Muscle of arm (tissue), 12 donors: Measurements from ENCODE around the gene ARHGAP26. TPM values are rescaled to one million over a fixed set of nuclear protein-coding genes. Genes with fewer than 3 reads are reported as not detected.
"Not testable (repeated sequence)": the region's sequence is repeated elsewhere in the genome, so short reads cannot be mapped to it uniquely, and the experiment has no call there.

Experiments used
- DNase-seq: peaks from one replicate; pipeline ENCODE4 v3.0.0-alpha.2; 2013
- polyA plus RNA-seq, 12 donors: library from polyadenylated mRNA; unstranded; fragments of 120-200 nt; gene quantifications; one replicate each; pipeline ENCODE4 v1.2.1, GENCODE V29; 2013; ENCODE audit not compliant: insufficient read length in 12 of 12

ARHGAP26 gene
- polyA plus RNA-seq, 12 donors, result 12.3 to 34.1 (median 15.8) TPM; not detected in 1

- no peak for DNase-seq
Observed at GRCh38 chr5:142958944-142959682, 188.9 kb downstream of the ARHGAP26 start.

- DNase-seq, result no peak
Observed at GRCh38 chr5:142959683-142960657, 189.8 kb downstream of the ARHGAP26 start.

- no peak for DNase-seq
Observed at GRCh38 chr5:142961440-142962173, 191.4 kb downstream of the ARHGAP26 start.

DNA sequence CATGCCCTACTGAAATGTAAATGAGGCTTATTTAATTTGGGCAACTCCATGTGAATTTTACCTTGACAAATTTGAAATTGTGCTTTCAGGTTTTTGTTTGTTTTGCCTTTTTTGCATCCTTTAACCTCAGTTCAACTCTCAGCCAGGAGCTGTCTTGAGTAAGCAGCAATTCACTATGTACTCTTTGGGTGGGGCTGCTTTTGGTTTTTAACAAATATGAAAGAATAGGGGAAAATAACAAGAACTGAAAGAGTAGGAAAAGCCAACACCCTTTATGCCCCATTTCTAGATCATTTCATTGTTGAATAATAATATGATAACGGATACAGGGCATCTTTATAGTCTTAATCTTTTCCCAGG lies 192.0 kb downstream of the ARHGAP26 start:
- DNase-seq, result no peak

DNA sequence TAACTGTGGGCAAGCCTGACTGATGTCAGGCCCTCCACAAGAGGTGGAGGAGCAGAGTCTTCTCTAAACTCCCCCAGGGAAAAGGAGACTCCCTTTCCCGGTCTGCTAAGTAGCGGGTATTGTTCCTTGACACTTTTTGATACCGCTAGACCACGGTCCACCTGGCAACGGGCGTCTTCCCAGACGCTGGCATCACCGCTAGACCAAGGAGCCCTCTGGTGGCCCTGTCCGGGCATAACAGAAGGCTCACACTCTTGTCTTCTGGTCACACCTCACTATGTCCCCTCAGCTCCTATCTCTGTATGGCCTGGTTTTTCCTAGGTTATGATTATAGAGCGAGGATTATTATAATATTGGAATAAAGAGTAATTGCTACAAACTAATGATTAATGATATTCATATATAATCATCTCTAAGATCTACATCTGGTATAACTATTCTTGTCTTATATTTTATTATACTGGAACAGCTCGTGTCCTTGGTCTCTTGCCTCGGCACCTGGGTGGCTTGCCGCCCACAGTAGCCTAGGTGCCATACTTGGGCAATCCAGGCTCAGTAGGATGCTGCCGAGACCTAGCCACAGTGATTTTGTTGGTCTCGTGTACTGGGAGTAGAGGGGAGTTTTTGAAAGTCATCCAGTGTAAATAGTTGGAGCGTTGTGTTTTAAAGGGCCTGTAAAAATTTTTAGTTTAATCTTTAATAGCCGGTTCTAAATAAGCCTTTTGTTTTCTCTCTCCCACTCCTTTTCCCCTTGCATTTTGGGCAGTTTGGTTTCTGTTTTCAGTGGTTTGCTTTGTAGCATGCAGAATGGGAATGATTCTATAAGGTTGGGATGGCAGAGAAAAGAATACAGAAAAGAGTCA lies 195.3 kb downstream of the ARHGAP26 start:
- DNase-seq, result not testable (repeated sequence)

GRCh38 chr5:142966121-142966420 lies 195.9 kb downstream of the ARHGAP26 start:
- DNase-seq, result no peak

GRCh38 chr5:142969186-142969585 lies 199.0 kb downstream of the ARHGAP26 start:
- no peak for DNase-seq

DNA sequence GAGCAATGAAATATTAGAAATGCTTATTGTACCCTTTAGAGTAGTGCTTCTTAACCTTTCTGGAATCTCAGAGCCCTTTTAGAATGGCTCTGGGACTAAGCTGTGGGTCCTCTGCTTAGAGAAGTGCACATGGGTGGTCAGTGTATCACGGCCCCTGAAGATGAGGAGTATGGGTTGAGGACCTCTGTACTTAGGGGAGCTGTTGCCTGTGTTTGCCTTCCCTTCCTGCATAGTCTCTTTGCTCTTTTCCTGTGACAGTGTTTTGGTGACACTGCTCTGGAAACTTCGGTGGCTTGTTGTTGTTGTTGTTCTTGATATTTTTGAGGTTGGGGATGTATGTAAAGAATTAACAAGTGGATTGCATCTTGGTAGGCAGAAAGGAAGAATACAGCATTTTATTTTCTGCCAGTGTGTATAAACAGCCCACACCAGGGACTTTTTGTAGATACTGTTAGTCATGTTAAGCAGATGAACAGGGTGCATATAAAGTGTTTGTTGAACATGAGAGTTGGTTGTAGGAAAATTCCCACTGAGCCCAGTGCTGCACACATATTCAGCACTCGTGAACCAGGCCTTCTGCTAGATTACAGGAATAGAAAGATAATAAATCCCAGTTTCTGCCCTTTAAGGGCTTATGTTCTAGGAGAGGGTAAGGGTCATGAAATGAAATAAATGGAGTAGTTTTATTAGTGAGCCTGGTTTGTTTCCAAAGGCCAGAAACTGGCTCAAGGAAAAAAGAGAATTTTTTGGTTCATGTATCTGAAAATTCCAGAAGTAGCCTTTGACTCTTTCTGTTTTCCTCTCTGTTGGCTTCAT lies 199.7 kb downstream of the ARHGAP26 start:
- DNase-seq, result no peak

DNA sequence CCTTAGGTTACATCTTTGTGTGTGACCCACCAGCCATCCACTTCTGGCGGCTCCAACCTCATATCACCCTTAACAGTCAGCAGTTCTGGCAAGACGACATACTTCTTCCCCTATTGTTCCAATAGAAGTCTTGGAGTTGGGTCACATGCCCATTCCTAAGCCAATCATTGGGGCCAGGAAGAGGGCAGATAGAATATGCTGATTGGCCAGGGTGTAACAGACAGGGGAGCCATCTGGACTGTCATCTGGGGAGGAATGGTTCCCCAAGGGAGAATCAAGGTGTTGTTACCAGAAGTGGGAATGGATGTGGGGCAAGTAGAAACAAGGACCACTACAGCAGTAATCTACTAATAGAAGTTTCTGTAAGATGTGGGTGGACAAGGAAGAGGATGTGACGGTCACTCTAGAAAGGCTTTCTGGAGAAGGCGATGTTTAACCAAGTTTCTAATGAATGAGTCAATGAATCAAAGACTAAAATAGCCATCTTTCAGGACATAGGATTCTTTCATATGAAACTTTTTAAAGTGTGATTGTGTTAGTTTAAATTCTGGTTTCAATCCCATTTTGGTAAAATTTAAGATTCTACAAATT lies 200.4 kb downstream of the ARHGAP26 start:
- DNase-seq, result no peak

GRCh38 chr5:142971303-142972013 lies 201.3 kb downstream of the ARHGAP26 start:
- no peak for DNase-seq

- DNase-seq, result no peak
Observed at GRCh38 chr5:142972064-142972570, 201.9 kb downstream of the ARHGAP26 start.

DNA sequence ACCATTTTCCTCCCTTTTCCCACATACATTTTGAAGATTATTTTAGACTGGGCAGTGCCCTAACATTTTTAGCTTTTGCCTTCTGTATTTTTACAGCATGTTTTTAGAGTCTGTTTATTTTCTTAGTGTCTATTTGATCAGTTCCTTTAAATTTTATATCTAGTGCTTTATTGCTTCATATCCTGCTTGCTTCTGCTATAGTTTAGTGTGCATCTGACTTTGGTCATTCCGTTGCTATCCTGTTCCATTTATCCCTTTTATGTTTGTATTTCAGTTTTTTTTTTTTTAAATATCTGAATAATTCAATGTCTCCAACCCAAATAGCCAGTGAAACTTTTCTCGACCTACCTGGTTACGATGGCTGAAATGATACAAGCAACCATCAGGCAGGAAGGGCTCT lies 203.8 kb downstream of the ARHGAP26 start:
- no peak for DNase-seq

DNA sequence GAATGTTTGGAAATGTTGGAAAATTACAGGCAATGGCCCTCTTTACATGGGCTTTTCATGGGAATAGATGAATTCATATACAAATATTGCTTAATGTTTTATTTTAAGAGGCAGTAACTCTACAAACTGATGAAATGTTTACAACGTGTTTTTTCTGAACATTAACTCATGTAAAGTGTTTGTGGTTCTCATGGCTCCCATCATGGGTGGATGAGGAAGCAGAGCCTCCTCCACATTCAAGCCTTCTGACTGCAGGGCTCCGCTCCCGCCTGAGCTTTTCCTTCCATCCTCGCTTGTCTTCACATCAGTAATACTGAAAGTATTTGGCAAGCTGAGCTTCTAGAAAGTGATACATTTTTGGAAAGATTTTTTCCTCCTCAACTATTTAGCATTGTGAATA lies 204.2 kb downstream of the ARHGAP26 start:
- no peak for DNase-seq

DNA sequence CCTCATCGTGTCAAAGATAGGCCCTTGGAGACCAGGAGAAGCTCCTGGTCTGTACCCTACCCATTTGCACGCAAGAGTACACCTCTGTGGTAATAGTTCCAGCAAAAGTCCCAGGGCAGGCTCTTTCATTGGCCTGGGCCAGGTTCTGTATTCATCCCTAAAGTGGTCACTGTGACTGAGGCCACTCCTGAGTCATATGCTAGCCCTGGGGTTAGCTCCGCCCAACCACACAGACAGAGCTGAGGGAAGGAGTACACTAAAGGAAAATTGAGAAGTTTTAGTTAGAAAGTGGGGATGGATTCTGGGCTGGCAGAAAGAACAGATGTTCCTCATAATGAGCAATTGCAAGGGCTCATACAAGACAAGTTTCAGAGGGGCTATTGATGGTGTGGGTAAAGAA lies 206.7 kb downstream of the ARHGAP26 start:
- DNase-seq, result no peak

- no peak for DNase-seq
Observed at GRCh38 chr5:142977363-142978051, 207.3 kb downstream of the ARHGAP26 start.

GRCh38 chr5:142978252-142978651 lies 208.1 kb downstream of the ARHGAP26 start:
- no peak for DNase-seq

DNA sequence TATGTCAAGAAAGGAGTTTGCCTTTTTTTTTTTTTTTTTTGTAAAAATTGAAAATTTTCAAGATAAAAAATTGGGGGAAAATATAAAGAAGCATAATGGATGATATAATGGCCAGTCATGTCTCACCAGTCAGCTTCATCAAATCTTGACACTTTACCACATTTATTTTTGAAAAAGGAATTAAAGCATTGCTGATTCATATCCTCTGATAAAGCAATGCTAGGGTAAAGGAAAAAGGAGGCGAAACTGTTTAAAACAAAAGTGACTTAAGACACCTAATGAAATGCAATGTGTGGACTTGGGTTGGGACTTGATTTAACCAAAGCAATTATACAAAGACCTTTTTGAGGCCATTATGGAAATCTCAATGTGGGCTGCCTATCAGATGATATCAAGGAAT lies 208.5 kb downstream of the ARHGAP26 start:
- no peak for DNase-seq

DNA sequence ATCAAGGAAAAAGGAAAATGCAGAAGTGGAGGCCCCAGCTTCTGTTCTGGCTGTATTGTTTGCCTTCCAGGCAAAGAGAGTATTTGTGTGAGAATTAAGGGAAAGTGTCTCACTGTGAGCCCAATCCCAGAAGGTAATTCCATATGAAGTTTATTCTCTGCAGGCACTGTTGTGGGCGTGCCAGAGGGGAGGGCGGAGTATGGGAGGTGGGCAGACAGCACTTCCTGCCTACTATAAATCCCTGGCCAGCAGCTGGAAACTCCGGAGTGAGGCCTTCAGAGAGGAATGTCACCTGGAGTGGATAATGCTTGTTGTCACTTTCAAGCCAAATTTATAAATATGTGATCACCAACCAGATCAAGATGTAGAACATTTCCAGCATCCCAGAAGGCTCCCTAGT lies 209.5 kb downstream of the ARHGAP26 start:
- DNase-seq, result no peak

DNA sequence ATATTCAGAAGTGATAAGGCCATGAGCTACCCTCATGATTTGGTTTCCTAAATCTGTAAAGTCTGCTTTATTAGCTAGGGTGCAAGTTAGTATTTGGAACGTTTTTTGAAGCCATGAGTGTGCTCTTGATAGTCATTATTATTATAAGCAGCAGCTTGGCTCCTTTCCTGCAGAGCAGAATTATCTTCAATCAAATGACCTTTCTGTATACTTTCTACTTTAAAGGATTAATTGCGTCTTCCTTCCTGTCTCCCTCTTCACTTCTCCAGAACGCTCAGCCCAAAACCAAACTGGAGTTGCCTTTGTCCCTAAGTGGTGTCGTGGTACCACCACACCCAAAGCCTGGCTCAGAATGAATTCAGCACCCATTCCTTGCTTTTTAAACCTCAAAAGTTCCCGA lies 211.3 kb downstream of the ARHGAP26 start:
- no peak for DNase-seq
